ENCODE results near the gene CEP44. TPM values are rescaled to one million over a fixed set of nuclear protein-coding genes. Genes with fewer than 3 reads are reported as not detected.

Gene CEP44
- total RNA-seq, 1 donor from 2014 or later: 11.5 TPM

- H3K9me3 ChIP-seq (ENCODE audit: insufficient read depth, low read depth, low read length): no peaks in the 10 kb centered on the region
- H3K9ac ChIP-seq (ENCODE audit: low read length): no peak overlapping the region
- no peak overlapping the region for H2AFZ ChIP-seq (ENCODE audit: low read depth, low read length)
- no peak overlapping the region for H3K4me2 ChIP-seq (ENCODE audit: low read length)
- no peaks in the 10 kb centered on the region for H4K20me1 ChIP-seq (ENCODE audit: insufficient read depth, low read length)
- TF ChIP-seq EZH2 (IDR thresholded peaks at IDR 0.05; ENCODE audit: insufficient read depth, low read length): no peak
- TF ChIP-seq CTCF (IDR thresholded peaks at IDR 0.05; ENCODE audit: insufficient read depth, low read depth, low read length): peak; percentile 47
- no peaks in the 10 kb centered on the region for H3K4me1 Mint-ChIP-seq (ENCODE audit: low read depth, unreplicated experiment)
- H3K4me3 Mint-ChIP-seq (ENCODE audit: unreplicated experiment): no peak overlapping the region
- no peak overlapping the region for H3K27ac ChIP-seq (ENCODE audit: low read depth, low read length)
- H3K9me3 Mint-ChIP-seq (ENCODE audit: unreplicated experiment): peaks cover 2% of the 10 kb centered on the region
- FAIRE-seq (no peak), DNase-seq (ENCODE audit: low read depth) (peak; percentile 6)
- no peaks in the 10 kb centered on the region for H3K79me2 ChIP-seq (ENCODE audit: insufficient read depth, low read length)
- no peak overlapping the region for H3K27ac Mint-ChIP-seq (ENCODE audit: unreplicated experiment)
- no peaks in the 10 kb centered on the region for H3K27me3 Mint-ChIP-seq (ENCODE audit: low read depth, unreplicated experiment)
- no peaks in the 10 kb centered on the region for H3K36me3 Mint-ChIP-seq (ENCODE audit: low read depth, unreplicated experiment)
- H3K4me1 ChIP-seq (ENCODE audit: insufficient read depth, low read length): no peaks in the 10 kb centered on the region
- no peaks in the 10 kb centered on the region for H3K36me3 ChIP-seq (ENCODE audit: insufficient read depth, low read length)
- H3K4me3 ChIP-seq (ENCODE audit: insufficient read depth, low read depth, low read length): no peak overlapping the region
- no peaks in the 10 kb centered on the region for H3K27me3 ChIP-seq (ENCODE audit: insufficient read depth, low read length)
Measured at GRCh38 chr4:174365018-174365587, 81.4 kb downstream of the CEP44 start.

GRCh38 chr4:174369985-174370384 lies 86.3 kb downstream of the CEP44 start:
- Mint-ChIP-seq H3K36me3 (ENCODE audit: low read depth, unreplicated experiment) (no peaks in the 10 kb centered on the region), H3K9me3 (ENCODE audit: unreplicated experiment) (peaks cover 2% of the 10 kb centered on the region), H3K4me1 (ENCODE audit: low read depth, unreplicated experiment) (peaks cover 6% of the 10 kb centered on the region), H3K4me3 (ENCODE audit: unreplicated experiment) (no peak overlapping the region), H3K27me3 (ENCODE audit: low read depth, unreplicated experiment) (no peaks in the 10 kb centered on the region), H3K27ac (ENCODE audit: unreplicated experiment) (no peak overlapping the region)
- DNase-seq (ENCODE audit: low read depth) (no peak), FAIRE-seq (no peak)
- Histone ChIP-seq H3K4me3 (ENCODE audit: insufficient read depth, low read depth, low read length) (no peak overlapping the region), H3K36me3 (ENCODE audit: insufficient read depth, low read length) (no peaks in the 10 kb centered on the region), H3K79me2 (ENCODE audit: insufficient read depth, low read length) (no peaks in the 10 kb centered on the region), H3K4me2 (ENCODE audit: low read length) (no peak overlapping the region), H3K27me3 (ENCODE audit: insufficient read depth, low read length) (no peaks in the 10 kb centered on the region), H3K9me3 (ENCODE audit: insufficient read depth, low read depth, low read length) (no peaks in the 10 kb centered on the region), H3K4me1 (ENCODE audit: insufficient read depth, low read length) (no peaks in the 10 kb centered on the region), H4K20me1 (ENCODE audit: insufficient read depth, low read length) (no peaks in the 10 kb centered on the region), H2AFZ (ENCODE audit: low read depth, low read length) (no peak overlapping the region), H3K9ac (ENCODE audit: low read length) (no peak overlapping the region), H3K27ac (ENCODE audit: low read depth, low read length) (no peak overlapping the region)
- TF ChIP-seq EZH2 (IDR thresholded peaks at IDR 0.05; ENCODE audit: insufficient read depth, low read length): no peak
- no peak for TF ChIP-seq CTCF (IDR thresholded peaks at IDR 0.05; ENCODE audit: insufficient read depth, low read depth, low read length)

GRCh38 chr4:174373821-174374220 lies 90.1 kb downstream of the CEP44 start:
- no peaks in the 10 kb centered on the region for H3K27me3 Mint-ChIP-seq (ENCODE audit: low read depth, unreplicated experiment)
- H3K27ac Mint-ChIP-seq (ENCODE audit: unreplicated experiment): no peak overlapping the region
- Histone ChIP-seq H3K27ac (ENCODE audit: low read depth, low read length) (no peak overlapping the region), H3K9ac (ENCODE audit: low read length) (no peak overlapping the region), H3K4me3 (ENCODE audit: insufficient read depth, low read depth, low read length) (no peak overlapping the region), H3K36me3 (ENCODE audit: insufficient read depth, low read length) (no peaks in the 10 kb centered on the region), H3K79me2 (ENCODE audit: insufficient read depth, low read length) (no peaks in the 10 kb centered on the region), H3K4me2 (ENCODE audit: low read length) (no peak overlapping the region), H2AFZ (ENCODE audit: low read depth, low read length) (no peak overlapping the region), H3K27me3 (ENCODE audit: insufficient read depth, low read length) (no peaks in the 10 kb centered on the region), H3K9me3 (ENCODE audit: insufficient read depth, low read depth, low read length) (no peaks in the 10 kb centered on the region), H4K20me1 (ENCODE audit: insufficient read depth, low read length) (no peaks in the 10 kb centered on the region), H3K4me1 (ENCODE audit: insufficient read depth, low read length) (no peaks in the 10 kb centered on the region)
- FAIRE-seq (no peak), DNase-seq (ENCODE audit: low read depth) (peak; percentile 40)
- no peaks in the 10 kb centered on the region for H3K36me3 Mint-ChIP-seq (ENCODE audit: low read depth, unreplicated experiment)
- peaks cover under 1% of the 10 kb centered on the region for H3K9me3 Mint-ChIP-seq (ENCODE audit: unreplicated experiment)
- peaks cover 8% of the 10 kb centered on the region for H3K4me1 Mint-ChIP-seq (ENCODE audit: low read depth, unreplicated experiment)
- H3K4me3 Mint-ChIP-seq (ENCODE audit: unreplicated experiment): no peak overlapping the region
- no peak for TF ChIP-seq CTCF (IDR thresholded peaks at IDR 0.05; ENCODE audit: insufficient read depth, low read depth, low read length)
- no peak for TF ChIP-seq EZH2 (IDR thresholded peaks at IDR 0.05; ENCODE audit: insufficient read depth, low read length)
